K562 (cell line): ENCODE data around the gene SCAMP3. TPM values are rescaled to one million over a fixed set of nuclear protein-coding genes. Genes with fewer than 3 reads are reported as not detected.
A peak's percentile ranks its signal among the peaks of the same experiment; 100 is the strongest.

Experiments
- ATF7 ChIP-seq: fragments of 450-650 bp; IDR thresholded peaks from 2 replicates; pipeline ENCODE4 v1.7.1; 2014; ENCODE audit warnings: mild to moderate bottlenecking, moderate library complexity
- BHLHE40 ChIP-seq: IDR thresholded peaks from 2 replicates; pipeline ENCODE4 v1.6.1; 2011; ENCODE audit warnings: low read length, improper control_type of control experiment
- CSDE1 ChIP-seq, 2 experiments: fragments of 450-650 bp; IDR thresholded peaks; 2 replicates each; pipeline ENCODE4 v1.6.1; 2016; ENCODE audit warnings: mild to moderate bottlenecking in 1 of 2
- E2F5 ChIP-seq: sonication (generic); formaldehyde crosslinking; IDR thresholded peaks from 2 replicates; pipeline ENCODE4 v1.8.0; 2022; ENCODE audit warnings: mild to moderate bottlenecking, missing genetic modification reagents
- E2F8 ChIP-seq: fragments of 450-650 bp; IDR thresholded peaks from 2 replicates; pipeline ENCODE4 v1.7.1; 2018; ENCODE audit warnings: mild to moderate bottlenecking, low read depth; ENCODE audit not compliant: partially characterized antibody
- ETS2 ChIP-seq: IDR thresholded peaks from 2 replicates; pipeline ENCODE4 v1.6.1; 2016; ENCODE audit warnings: borderline replicate concordance, missing genetic modification characterization, mild to moderate bottlenecking, moderate library complexity, missing compliant biosample characterization; ENCODE audit not compliant: poor library complexity, severe bottlenecking
- FOXM1 ChIP-seq, 2 experiments: fragments of 450-650 bp in 1 of 2; sonication (generic) in 1 of 2; formaldehyde crosslinking in 1 of 2; IDR thresholded peaks; 2 replicates each; pipeline versions ENCODE4 v1.6.1 to v1.9.0; 2017 to 2022; ENCODE audit warnings: low read depth in 2 of 2, mild to moderate bottlenecking in 2 of 2, missing genetic modification reagents in 1 of 2, moderate library complexity in 1 of 2
- HNRNPL ChIP-seq: fragments of 200-400 bp; formaldehyde crosslinking; IDR thresholded peaks from 2 replicates; pipeline ENCODE4 v1.6.1; 2017; ENCODE audit warnings: low read depth, mild to moderate bottlenecking, low read length
- MXI1 ChIP-seq: IDR thresholded peaks from 2 replicates; pipeline ENCODE4 v1.6.1; 2011; ENCODE audit warnings: low read depth, mild to moderate bottlenecking, improper control_type of control experiment, low read length
- NELFE ChIP-seq: IDR thresholded peaks from 2 replicates; pipeline ENCODE4 v1.6.1; 2011; ENCODE audit warnings: mild to moderate bottlenecking; ENCODE audit not compliant: insufficient read depth, insufficient read length
- NFE2L1 ChIP-seq: fragments of 450-650 bp; IDR thresholded peaks from 2 replicates; pipeline ENCODE4 v1.6.1; 2016; ENCODE audit warnings: missing genetic modification characterization, low read depth, mild to moderate bottlenecking, missing compliant biosample characterization, moderate library complexity, borderline replicate concordance
- PHF21A ChIP-seq: fragments of 450-650 bp; IDR thresholded peaks from 2 replicates; pipeline ENCODE4 v1.6.1; 2017; ENCODE audit warnings: low read depth, borderline replicate concordance
- POLR2AphosphoS5 ChIP-seq: IDR thresholded peaks from 2 replicates; pipeline ENCODE4 v1.6.1; 2011; ENCODE audit warnings: mild to moderate bottlenecking, low read depth, low read length, moderate library complexity; ENCODE audit not compliant: control insufficient read depth, insufficient read depth
- RNF2 ChIP-seq: sonication (generic); IDR thresholded peaks from 2 replicates; pipeline ENCODE4 v1.6.1; 2016
- SETDB1 ChIP-seq: IDR thresholded peaks from one replicate; pipeline ENCODE4 v1.6.1; 2012; ENCODE audit warnings: low read length, control low read depth, inconsistent platforms
- SIN3A ChIP-seq, 2 experiments: fragments of 150-350 bp in 1 of 2; IDR thresholded peaks; 2 replicates each; pipeline ENCODE4 v1.6.1; 2011 to 2016; ENCODE audit warnings: borderline replicate concordance in 2 of 2, low read depth in 2 of 2, low read length in 2 of 2, mild to moderate bottlenecking in 2 of 2, moderate library complexity in 2 of 2; ENCODE audit not compliant: control insufficient read depth in 1 of 2
- SIN3B ChIP-seq: fragments of 450-650 bp; IDR thresholded peaks from 2 replicates; pipeline ENCODE4 v1.6.1; 2017; ENCODE audit warnings: low read depth, mild to moderate bottlenecking, moderate library complexity
- SMARCB1 ChIP-seq: IDR thresholded peaks from 2 replicates; pipeline ENCODE4 v1.6.1; 2011; ENCODE audit warnings: improper control_type of control experiment, low read depth; ENCODE audit not compliant: insufficient read length
- TCF7 ChIP-seq: sonication (generic); IDR thresholded peaks from 2 replicates; pipeline ENCODE4 v1.6.1; 2016; ENCODE audit warnings: antibody characterized with exemption, borderline replicate concordance
- TCFL5 ChIP-seq: fragments of 250-450 bp; sonication (Bioruptor Pico); conservative IDR thresholded peaks from 2 replicates; pipeline ENCODE4 v1.6.1; 2021; ENCODE audit warnings: mild to moderate bottlenecking, moderate library complexity, matching md5 sums
- ZNF184 ChIP-seq: sonication (generic); formaldehyde crosslinking; IDR thresholded peaks from 2 replicates; pipeline ENCODE4 v1.5.0; 2020; ENCODE audit warnings: missing genetic modification reagents
- ZNF311 ChIP-seq: fragments of 250-450 bp; sonication (Bioruptor Pico); IDR thresholded peaks from 2 replicates; pipeline ENCODE4 v1.4.0; 2020; ENCODE audit warnings: mild to moderate bottlenecking, moderate library complexity
- ZNF586 ChIP-seq: fragments of 450-650 bp; formaldehyde crosslinking; conservative IDR thresholded peaks from 2 replicates; pipeline ENCODE4 v1.4.0; 2020; ENCODE audit warnings: mild to moderate bottlenecking, moderate library complexity
- ZNF589 ChIP-seq: fragments of 200-800 bp; sonication (Bioruptor generic); IDR thresholded peaks from 2 replicates; pipeline ENCODE4 v1.6.1; 2016; ENCODE audit warnings: low read depth, missing genetic modification characterization, missing compliant biosample characterization
- ZNF699 ChIP-seq: fragments of 250-450 bp; sonication (Bioruptor Pico); IDR thresholded peaks from 2 replicates; pipeline ENCODE4 v1.8.0; 2021; ENCODE audit warnings: mild to moderate bottlenecking, moderate library complexity; ENCODE audit not compliant: insufficient replicate concordance
- ZNF75A ChIP-seq: fragments of 450-650 bp; formaldehyde crosslinking; IDR thresholded peaks from 2 replicates; pipeline ENCODE4 v1.4.0; 2020; ENCODE audit warnings: mild to moderate bottlenecking
- polyA plus RNA-seq, 8 experiments: library from polyadenylated mRNA; depleted of rRNA in 4 of 8; stranded (reverse) in 5 of 8; unstranded in 3 of 8; fragments of >200 nt; fragmentation: Nextera tagmentation in 2 of 8; fragmentation: Illumina TruSeq in 1 of 8; extraction: Ambion mirVana in 2 of 8; extraction: Trizol in 1 of 8; gene quantifications; 2 replicates each; pipeline versions ENCODE4 v1.2.1 to v1.2.3, GENCODE V29; 2011 to 2014; ENCODE audit warnings: inconsistent platforms in 1 of 8, missing spikeins in 1 of 8
- total RNA-seq, 7 experiments: library from RNA; depleted of rRNA in 6 of 7; stranded (reverse); fragments of >200 nt in 6 of 7; fragmentation: Illumina TruSeq in 2 of 7; extraction: Trizol in 2 of 7; gene quantifications; 2 replicates each; pipeline versions ENCODE4 v1.2.1 to v1.2.3, GENCODE V29; 2011 to 2021; ENCODE audit warnings: low replicate concordance in 1 of 7

Gene SCAMP3
- total and polyA plus RNA-seq, 9 of the 15 experiments (the other 6 are each of a cell fraction or from before 2014, with no cell fraction given), result 14.2 to 131 (median 86.1) TPM

GRCh38 chr1:155226188-155226909 is 35.8 kb downstream of the SCAMP3 start (continued):
- TF ChIP-seq SIN3B, result no peak
- no peak for TF ChIP-seq HNRNPL
- no peak for TF ChIP-seq FOXM1 (IDR thresholded peaks at IDR 0.05; ENCODE audit: low read depth)
- TF ChIP-seq FOXM1 (CRISPR knock-in tag; IDR thresholded peaks at IDR 0.05; ENCODE audit: low read depth), result no peak
- TF ChIP-seq ATF7, result no peak
- no peak for TF ChIP-seq SMARCB1
- TF ChIP-seq ZNF311, result no peak
- TF ChIP-seq ZNF75A (CRISPR knock-in tag), result no peak
- no peak for TF ChIP-seq ETS2 (tag)
- peak; percentile 54; the same call in 1 of the 2 replicates for TF ChIP-seq ZNF589
- no peak for TF ChIP-seq POLR2AphosphoS5
- TF ChIP-seq SIN3A (IDR thresholded peaks at IDR 0.05; ENCODE audit: borderline replicate concordance in 2 of 2, control insufficient read depth in 1 of 2, low read depth in 2 of 2, low read length in 2 of 2), result 0 out of 4 replicates have a peak, but pooled peaks of 1 of the 2 experiments have one; percentile 10
- TF ChIP-seq E2F8, result no peak
- TF ChIP-seq NELFE, result no peak
- no peak for TF ChIP-seq SETDB1
- TF ChIP-seq ZNF184, result no peak
- no peak; the same call in 1 of the 2 replicates for TF ChIP-seq PHF21A
- no peak for TF ChIP-seq E2F5 (CRISPR knock-in tag)
- TF ChIP-seq TCFL5 (CRISPR knock-in tag), result no peak
- TF ChIP-seq BHLHE40, result 0 out of 2 replicates have a peak, but pooled peaks have one; percentile 12
- TF ChIP-seq RNF2, result peak; percentile 42; the same call in 1 of the 2 replicates
- no peak for TF ChIP-seq ZNF586
- no peak for TF ChIP-seq MXI1
- no peak for TF ChIP-seq TCF7
- 0 out of 2 replicates have a peak, but pooled peaks have one; percentile 8 for TF ChIP-seq NFE2L1 (tag)
- no peak for TF ChIP-seq CSDE1 (IDR thresholded peaks at IDR 0.05)
- TF ChIP-seq ZNF699 (CRISPR knock-in tag), result no peak
